GM18868 (cell line): ENCODE data around the gene IMP3.
A peak's percentile ranks its signal among the peaks of the same experiment; 100 is the strongest.
"Not testable (repeated sequence)": the region's sequence is repeated elsewhere in the genome, so short reads cannot be mapped to it uniquely, and the experiment has no call there.

Experiments
- ATAC-seq: cut with Tn5 transposase; IDR thresholded peaks from one replicate; pipeline ENCODE4 v1.9.1; 2021; ENCODE audit warnings: mild to moderate bottlenecking, moderate library complexity; ENCODE audit not compliant: unreplicated experiment

Gene IMP3

DNA sequence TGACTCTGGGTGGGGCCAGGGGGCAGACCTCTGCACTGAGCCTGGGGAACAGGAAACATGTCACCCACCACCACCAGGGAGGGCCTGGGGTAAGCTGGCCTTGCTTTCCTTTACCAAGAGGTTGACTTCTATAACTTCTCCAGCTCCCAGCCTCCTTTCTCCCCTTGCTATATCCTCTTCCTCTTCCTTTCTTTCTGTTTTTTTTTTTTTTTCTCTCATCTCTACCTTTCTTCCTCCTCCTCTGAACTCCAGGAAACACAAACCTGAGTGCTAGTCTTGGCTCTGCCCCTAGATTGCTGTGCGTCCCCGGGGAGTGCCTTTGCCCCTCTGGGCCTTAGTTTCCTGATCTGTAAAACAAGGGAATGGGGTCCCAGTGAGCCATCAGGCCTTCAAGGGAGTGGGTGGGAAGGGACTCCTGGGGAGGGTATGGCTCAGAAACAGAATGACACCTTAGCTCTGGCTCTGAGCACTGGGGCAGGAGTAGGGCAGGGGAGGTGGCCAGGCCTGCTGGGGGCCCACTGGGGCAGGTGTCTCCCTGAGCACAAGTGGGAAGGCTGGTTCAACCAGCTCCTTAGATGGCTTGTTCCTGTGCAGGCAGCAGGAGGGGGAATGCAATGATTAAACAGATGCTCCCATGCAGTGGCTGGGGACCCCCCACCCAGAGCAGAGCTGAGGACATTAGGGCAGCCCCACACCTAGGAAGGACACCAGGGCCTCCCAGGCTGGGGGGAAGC, 12.0 kb upstream of the IMP3 start:
- no peak for ATAC-seq

DNA sequence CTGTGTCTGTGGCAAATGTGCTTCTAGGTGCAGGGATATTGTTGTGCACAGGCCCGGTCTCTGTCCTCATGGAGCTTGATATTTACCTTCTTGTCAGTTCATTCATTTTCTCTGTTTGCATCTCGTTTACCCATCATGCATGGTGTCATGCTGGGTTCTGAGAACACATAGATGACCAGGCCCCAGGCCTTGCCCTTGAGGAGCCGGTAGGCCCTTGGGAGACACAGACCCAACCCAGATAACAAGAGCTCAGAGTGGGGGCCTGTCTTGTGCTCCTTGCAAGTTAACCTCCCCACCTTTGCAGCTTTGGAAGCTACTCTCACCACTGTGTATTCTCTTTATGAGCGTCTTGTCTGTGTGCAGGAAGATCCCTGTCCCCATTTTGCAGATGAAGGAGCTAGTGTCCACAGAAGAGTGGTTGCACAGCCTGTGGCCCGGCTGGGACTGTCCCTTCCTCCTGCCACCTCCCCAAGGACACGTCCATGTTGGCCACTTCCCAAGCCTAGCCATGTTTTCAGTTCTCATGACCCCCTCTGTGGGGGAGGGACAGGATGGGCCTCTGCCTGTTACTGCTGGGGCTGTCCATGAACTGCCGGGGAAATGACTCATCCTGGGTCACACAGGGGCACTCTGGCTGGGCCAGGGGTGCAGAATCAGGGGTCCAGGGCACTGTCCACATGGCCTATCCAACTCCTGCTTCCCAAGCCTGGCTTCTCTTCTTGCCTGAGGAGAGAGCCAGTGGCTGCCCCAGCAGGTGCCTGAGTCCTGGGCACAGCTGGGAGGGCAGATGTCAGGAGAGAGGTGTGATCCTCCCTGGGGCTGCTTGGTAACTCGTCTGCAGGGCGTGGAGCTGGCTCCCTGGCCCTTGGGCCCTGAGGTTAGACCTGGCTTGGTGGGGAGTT, 11.1 kb upstream of the IMP3 start:
- no peak for ATAC-seq

DNA sequence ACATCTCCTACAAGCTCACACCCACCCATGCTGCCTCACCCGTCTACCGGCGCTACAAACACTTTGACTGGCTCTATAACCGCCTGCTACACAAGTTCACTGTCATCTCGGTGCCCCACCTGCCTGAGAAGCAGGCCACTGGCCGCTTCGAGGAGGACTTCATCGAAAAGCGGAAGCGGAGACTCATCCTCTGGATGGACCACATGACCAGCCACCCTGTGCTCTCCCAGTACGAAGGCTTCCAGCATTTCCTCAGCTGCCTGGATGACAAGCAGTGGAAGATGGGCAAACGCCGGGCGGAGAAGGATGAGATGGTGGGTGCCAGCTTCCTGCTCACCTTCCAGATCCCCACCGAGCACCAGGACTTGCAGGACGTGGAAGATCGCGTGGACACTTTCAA, 9.8 kb upstream of the IMP3 start:
- ATAC-seq: no peak

DNA sequence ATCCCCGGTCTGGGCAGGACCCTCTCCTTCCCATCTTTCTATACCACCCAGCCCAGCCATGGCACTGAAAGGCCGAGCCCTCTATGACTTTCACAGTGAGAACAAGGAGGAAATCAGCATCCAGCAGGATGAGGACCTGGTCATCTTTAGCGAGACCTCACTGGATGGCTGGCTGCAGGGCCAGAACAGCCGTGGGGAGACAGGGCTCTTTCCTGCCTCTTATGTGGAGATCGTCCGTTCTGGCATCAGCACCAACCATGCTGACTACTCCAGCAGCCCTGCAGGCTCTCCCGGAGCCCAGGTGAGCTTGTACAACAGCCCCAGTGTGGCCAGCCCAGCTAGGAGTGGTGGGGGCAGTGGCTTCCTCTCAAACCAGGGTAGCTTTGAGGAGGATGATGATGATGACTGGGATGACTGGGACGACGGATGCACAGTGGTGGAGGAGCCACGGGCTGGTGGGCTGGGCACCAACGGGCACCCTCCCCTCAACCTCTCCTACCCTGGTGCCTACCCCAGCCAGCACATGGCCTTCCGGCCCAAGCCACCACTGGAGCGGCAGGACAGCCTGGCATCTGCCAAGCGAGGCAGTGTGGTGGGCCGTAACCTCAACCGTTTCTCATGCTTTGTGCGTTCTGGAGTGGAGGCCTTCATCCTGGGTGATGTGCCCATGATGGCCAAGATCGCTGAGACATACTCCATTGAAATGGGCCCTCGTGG, 9.2 kb upstream of the IMP3 start:
- no peak for ATAC-seq

DNA sequence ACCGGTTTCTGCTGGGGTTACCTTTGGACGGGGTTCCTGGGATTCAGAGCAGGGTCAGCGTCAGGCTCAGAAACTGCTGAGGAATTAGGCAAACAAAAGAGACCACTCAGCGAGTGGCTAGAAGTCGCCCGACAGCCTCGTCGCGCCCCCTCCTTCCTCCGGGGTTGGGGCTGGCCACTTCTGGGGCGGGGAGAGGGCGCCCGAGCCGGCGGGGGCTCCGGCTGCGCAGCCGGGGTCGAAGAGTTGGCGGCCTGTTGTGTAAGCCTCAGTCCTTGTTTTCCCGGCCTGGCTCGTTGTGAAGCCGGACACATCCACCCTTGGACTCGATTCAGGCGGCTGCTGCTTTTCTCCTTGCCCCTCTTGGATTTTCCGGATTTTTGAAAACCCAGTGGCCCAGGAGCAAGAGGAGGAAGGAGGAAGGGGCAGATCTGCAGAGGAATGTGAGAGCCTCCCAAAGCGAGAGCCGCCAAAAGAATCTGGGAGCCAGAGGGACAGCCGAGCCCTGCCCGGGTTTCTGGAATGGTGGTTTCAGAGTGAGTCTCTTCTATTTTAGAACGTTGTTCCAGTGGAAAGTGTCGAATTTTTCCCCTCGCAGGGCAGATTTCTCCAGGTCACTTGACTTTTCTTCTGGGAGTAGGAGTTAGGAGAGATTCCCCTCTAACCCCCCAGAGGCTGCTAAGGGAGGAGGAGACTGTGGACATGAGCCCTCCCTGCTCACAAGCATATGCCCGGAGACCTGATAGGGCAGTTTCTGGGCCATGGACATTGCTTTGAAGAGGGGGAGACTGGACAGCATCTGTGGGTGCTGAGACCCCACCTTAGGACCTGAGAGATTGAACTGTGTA, 8.4 kb upstream of the IMP3 start:
- ATAC-seq: no peak

DNA sequence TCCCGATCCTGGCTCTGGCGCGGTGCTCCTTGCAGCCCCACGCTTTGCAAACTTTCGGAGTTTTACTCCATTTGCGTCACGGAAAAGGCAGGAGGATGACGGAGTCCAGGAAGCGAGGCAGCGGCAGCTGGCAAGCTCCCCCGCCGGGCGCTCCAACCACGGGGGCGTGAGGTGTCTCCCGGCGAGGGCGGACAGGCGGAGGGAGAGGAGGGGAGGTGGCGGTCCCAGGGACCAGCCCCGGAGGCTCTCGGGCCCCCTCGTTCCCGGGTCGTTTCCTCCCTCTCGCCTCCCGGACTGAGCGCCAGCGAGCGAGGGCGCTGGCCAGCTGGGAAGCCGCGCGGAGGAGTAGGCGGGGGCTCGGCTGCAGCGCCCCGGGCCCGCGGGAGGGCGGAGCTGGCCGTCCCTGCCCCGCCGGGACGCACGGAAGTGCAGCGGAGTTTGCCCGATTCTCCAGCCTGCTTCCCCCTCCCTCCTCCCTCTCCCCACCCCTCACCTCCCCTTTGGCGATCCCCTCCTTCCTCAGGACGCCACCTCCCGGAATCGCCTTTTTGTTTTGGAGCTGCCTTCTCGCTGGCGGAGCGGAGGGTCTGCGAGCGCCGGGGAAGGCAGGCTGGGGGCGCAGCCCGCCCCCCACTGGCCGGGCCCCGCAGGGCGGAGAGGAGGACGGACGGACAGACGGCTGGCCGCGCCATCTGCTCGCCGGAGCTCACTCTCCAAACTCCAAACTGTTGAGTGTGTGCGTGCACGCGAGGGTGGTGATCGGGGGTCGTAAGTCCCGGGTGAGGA, 7.5 kb upstream of the IMP3 start, which contains the start of gene SNX33:
Gene SNX33, plus strand, starts transcription at position 543 of the 786 bp plus-strand sequence. CDS start 1,191 bp downstream, outside the sequence.
- ATAC-seq: no peak

DNA sequence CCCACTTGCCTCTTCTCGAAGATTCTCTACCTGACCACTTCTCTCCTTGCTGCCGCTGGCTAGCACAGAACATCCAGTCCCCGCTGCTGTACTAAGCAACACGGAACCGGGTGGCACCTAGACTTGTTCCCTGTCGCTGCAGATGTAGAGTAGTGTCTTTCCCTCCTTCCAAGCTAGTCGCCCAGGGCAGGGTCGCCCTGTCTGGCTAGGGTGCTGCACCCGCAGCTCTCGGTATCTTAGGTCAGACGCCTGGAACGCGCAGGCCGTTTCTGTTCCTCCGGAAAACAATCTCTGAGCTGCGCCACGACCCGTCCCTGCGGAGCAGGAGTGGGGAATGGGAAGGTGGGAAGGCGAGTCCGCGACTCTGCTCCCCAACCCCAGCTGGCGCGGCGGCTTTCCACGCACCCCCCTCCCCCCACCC, 6.9 kb upstream of the IMP3 start:
- no peak for ATAC-seq

DNA sequence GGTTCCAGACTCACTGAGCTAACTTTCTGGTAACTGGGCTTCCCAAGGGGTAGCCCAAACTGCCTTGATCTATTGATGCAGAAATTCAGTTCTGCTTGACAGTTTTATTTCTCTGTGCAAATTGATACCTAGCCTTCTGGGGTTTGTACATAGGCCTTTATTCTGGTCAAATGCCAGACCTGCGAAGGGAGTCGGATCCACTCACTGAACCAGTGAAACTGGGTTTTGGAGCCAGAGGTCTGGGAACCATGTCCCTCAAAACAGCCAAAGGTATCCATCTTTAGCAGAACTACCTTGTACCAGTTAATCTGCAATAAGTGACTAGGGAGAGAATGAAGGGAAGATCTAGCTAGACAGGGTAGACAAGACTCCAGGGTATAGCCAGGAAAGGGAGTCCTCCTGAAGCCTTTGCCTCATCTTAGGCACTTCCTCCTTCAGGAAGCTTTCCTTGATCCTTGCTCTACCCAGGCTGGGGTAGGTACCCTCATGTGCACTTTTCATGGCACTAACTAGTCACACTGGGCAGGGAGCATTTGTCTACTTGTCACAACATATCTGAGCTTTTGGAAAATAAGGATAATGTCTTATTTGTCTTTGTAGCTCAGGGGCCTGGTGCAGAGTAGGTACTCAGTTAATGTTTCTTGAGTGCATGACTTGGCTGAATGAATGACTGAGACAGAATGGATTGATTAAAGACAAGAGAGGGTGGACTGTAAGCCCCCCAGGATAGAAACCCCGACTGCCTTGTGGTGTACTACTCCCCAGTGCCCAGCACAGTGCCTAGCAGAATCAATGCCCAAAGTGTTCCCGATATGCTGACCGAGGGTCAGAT, 6.3 kb upstream of the IMP3 start:
- no peak for ATAC-seq

DNA sequence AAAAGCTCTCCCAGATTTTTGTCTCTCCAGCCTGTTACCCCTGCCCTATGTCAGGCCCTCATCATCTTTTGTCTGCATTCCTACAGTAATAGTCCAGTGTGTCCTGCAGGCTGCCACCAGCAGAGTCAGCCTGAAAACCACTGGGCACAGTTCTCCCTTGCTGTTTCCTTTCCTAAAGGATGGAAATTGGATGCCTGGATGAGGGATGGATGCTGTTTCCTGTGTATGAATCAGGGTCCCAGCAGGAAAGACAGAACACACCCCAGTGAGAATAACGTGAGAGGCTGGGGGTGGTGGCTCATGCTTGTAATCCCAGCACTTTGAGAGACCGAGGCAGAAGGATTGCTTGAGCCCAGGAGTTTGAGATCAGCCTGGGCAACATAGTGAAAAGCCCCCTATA, 4.4 kb upstream of the IMP3 start:
- ATAC-seq: no peak

DNA sequence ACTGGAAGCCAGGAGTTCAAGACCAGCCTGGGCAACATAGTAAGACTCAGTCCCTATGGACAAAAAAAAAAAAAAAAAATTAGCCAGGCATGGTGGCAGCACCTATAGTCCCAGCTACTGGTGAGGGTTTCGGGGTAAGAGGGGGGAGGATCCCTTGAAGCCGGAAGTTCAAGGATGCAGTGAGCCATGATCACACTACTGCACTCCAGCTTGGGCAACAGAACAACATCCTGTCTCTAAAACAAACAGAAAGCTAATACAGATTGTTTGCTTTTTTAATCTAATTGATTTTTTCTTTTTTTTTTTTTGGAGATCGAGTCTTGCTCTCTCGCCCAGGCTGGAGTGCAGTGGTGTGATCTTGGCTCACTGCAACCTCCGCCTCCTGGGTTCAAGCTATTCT, 1.6 kb upstream of the IMP3 start:
- no peak for ATAC-seq

DNA sequence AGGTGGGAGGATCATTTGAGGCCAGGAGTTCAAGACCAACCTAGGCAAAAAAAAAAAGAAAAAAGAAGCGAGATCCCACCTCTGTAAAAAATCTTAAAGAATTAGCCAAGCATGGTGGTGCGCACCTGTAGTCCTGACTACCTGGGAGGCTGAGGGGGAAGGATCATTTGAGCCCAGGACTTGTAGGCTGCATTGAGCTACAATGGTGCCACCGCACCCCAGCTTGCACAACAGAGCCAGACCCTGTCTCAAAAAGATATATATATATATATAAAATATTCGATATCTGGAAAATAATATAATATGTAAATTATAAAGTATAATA, 1.1 kb upstream of the IMP3 start:
- no peak for ATAC-seq

DNA sequence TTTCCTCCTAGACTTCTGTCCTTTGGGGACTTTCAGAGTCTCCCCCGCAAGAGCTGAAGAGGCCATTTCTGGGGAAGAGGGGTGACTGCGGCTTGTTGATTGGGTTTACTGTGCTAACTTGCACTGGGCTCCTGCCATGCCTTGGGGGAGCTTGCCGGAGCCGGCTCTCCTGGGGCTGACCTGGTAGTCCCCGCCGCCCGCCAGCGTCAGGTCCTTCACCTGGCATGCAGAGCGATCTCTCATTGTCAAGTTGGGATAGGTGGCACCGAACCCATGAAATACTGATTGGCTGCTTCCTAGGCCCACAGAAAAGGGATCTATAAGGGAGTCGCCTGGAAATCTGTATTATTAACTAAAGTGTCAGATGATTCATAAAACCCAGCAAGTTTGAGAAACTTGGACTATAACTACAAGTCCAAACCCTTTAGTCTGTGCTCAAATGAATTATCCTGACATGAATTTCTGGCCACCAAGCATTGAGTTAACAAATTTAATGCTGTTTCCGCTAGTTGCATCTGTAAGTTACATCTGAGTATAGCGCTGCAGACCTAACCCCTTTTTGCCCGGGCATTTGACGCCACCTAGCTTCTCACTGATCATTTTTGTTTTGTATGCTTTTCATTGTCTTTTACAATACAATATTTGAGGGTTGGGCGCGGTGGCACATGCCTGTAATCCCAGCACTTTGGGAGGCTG, 607 bp upstream of the IMP3 start:
- peak; percentile 22 for ATAC-seq

DNA sequence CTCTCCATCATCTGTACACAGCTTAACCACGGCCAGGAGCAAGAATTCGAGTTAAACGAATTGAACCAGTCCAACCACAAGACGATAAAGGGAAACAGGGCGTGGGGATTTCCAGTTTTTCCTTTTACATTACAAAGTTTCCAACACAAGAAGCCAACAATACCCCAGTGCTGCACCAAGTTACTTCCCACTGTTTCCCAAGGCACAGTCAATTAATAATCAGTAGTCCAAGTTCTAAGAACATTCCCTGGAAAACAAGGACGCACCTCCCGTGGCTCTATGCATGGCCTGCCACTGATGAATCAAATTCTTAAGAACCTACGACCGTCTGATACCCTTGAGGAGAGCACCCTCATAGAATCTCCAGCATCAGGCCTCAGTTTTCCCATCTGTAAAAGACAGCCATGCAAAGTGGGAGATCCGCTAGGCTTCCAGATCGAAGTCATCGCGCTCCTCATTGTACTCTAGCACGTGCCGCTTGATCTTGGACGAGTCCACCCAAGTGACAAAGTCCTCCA, 774 bp downstream of the IMP3 start:
- ATAC-seq: no peak

DNA sequence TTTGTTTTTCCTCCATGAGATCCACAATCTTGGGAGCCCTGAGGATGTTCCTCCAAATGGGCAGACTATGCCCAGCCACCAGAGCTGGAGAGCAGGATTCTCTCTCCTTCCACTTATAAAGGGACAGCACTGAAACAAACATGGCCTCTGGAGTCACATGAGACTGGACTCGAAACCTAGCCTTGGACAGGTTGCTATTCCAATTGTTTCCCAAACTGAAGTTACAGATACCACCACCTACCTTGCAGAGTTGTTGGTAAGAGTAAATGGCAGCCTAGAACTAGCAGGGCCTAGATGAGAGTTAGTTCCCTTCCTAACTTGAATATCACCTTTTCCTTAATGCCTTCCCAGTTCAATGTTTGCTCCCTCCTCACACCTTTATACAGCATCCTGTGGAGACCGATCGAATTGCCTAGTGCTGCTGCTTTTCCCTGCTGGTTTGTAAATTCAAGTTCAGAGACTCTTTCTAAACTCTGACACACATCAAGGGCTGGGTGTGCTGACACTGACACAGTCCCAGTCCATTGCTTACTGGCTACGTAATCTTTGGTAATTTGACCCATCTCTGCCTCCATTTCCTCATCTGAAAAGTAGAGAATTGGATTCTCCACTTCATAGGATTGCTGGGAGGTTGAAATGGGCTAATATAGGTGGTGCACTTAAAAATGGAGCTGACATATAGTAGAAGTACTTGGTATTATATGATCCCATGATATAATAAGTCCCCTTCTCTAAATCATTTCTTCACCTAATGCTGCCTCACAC, 2.6 kb downstream of the IMP3 start:
- no peak for ATAC-seq

DNA sequence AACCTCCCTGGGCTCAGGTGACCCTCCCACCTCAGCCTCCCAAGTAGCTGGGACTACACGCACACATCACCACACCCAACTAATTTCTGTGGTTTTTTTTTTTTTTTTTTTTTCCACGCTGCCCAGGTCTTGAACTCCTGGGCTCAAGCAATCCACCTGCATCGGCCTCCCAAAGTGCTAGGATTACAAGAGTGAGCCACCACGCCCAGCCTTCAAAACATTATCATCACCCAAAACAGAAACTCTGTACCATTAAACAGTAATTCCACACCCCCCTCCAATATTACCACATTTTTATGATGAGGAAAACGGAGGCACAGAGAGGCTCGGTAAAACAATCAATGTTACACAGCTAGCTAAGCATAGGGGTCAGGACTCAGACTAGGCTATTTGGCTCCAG, 4.0 kb downstream of the IMP3 start:
- no peak for ATAC-seq

DNA sequence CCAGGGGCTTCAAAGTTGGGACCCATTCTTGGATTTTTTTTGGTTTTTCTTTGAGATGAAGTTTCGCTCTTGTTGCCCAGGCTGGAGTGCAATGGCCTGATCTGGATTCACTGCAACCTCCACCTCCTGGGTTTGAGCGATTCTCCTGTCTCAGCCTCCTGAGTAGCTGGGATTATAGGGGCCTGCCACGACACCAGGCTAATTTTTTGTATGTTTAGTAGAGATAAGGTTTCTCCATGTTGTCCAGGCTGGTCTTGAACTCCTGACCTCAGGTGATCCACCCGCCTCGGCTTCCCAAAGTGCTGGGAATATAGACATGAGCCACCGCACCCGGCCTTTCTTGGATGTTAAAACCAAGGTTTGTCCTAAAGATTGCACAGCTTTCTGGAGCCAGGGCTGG, 6.1 kb downstream of the IMP3 start:
- not testable (repeated sequence) for ATAC-seq

DNA sequence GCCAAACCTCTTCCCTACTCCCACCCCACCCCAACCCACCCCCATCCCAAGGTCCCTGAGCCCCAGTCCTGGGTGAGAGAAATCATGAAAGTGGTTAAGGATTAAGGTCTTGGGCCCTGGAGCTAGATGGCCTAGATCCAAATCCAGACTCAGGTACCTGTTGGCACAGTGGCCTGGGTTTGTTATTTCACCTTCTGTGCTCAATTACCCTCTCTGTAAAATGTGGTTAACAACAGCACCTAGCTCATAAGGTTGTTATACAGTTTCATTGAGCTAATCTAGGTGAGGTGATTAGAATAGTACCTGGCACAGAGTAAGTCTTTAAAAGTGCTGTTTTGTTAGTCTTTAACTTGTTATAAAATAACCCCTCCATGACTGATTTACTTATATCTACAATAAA, 8.1 kb downstream of the IMP3 start:
- no peak for ATAC-seq
